Activated CD8-positive, alpha-beta T cell treated with anti-CD3 and anti-CD28 coated beads for 36 hours (primary cell): ENCODE measurements around the gene PAX6. TPM values are rescaled to one million over a fixed set of nuclear protein-coding genes. Genes with fewer than 3 reads are reported as not detected.

Experiments used
- ATAC-seq: fragments of 200-7000 bp; cut with Tn5 transposase; one replicate; pipeline ENCODE4 v1.10.0; 2021; ENCODE audit warnings: mild to moderate bottlenecking, moderate library complexity
- CTCF ChIA-PET: fragments of 350-600 bp; sonication (Branson Sonifier 250); formaldehyde crosslinking; loops from one replicate; lab custom pipeline; 2021; ENCODE audit warnings: antibody characterized with exemption; lab: Charles Lee
- POLR2A ChIA-PET: fragments of 350-600 bp; sonication (Branson Sonifier 250); formaldehyde crosslinking; loops from one replicate; lab custom pipeline; 2021; ENCODE audit warnings: antibody characterized with exemption; lab: Charles Lee
- DNase-seq: peaks from one replicate; pipeline ENCODE4 v3.0.0-alpha.2; 2020
- H3K27ac Mint-ChIP-seq: one replicate; pipeline ENCODE4 v1.8.0; 2021; ENCODE audit warnings: mild to moderate bottlenecking, mixed read lengths
- H3K27me3 Mint-ChIP-seq: one replicate; pipeline ENCODE4 v1.8.0; 2021; ENCODE audit warnings: mixed read lengths
- H3K36me3 Mint-ChIP-seq: one replicate; pipeline ENCODE4 v1.8.0; 2021; ENCODE audit warnings: low read depth, mixed read lengths
- H3K4me1 Mint-ChIP-seq: one replicate; pipeline ENCODE4 v1.8.0; 2021; ENCODE audit warnings: low read depth, mixed read lengths
- H3K4me3 Mint-ChIP-seq: one replicate; pipeline ENCODE4 v1.8.0; 2021; ENCODE audit warnings: mild to moderate bottlenecking, moderate library complexity, mixed read lengths
- H3K9me3 Mint-ChIP-seq: one replicate; pipeline ENCODE4 v1.8.0; 2021; ENCODE audit warnings: mixed read lengths
- intact Hi-C: fragments of 100-400 bp; cut with micrococcal nuclease; formaldehyde crosslinking; loops from one replicate; pipeline ENCODE4 v1.10.0; 2022
- total RNA-seq, 2 experiments: library from RNA; stranded (reverse); gene quantifications; one replicate each; pipeline ENCODE4 v1.2.3, GENCODE V29; 2021
- TF ChIP-seq, protein P1 (sequence below): fragments of 200-600 bp; IDR thresholded peaks from one replicate; pipeline ENCODE4 v1.8.0; 2022; ENCODE audit warnings: antibody characterized with exemption, mild to moderate bottlenecking

PAX6 gene
- total RNA-seq, 2 experiments from 2014 or later, result not detected

DNA sequence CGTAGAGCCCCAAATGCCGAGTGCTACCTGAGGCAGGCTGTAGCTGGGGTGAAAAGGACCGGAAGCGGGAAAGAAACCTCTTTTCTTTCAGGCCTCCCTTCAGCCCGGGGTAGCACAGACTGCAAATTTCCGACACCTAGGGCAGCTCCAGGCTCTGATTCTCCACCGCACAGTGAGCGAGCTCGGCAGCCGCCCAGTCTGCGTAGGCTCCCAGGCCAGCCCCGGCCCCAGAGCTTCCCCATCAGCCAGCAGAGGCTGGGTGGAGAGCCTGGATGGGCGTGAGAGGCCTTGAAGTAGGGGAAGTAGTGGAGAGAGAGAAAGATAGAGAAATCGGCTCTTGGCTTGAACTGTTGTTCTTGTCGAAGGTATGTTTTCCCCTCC is 9.3 kb upstream of the PAX6 start:
- no peak for DNase-seq

DNA sequence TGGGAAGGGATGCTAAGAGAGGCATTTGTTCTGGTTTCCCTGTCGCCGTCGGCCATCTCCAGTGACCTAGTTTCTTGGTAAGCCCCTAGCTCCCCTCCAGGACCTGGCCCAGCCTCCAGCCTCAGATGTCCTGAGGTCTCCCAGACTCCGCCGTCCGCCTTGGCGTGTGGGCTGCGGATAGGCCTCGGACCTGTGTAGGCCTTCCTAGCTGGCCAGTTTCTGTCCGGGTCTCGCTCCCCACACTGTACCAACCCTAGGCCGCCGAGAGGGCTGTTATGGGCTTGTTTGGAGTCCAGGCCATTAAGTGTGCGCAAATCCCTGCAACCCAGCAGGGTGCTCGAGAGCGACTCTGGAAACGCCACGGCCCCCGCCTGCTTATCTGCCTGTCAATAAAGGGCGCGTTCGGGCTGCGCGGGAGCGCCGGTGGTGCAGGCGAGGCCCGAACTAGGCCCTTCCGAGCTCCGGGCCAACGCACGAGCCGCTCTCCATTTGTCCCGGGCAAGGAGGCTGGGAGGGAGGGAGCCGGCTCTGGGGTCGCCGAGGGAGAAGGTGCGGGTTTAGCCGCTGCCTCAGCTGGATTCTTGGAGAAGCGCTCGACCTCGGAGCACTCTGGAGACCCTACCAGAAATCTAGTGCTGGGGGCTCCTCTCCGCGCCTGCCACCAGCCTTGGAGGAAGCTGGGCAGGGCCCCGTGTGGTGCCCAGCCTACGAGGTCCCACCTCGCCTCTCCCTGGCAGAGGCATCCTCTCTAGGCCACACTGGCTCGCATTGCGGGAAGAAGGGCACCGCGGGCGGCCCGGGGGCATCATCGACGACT is 8.7 kb upstream of the PAX6 start:
- ATAC-seq (no peak), DNase-seq (no peak)
- ChIA-PET CTCF (interaction anchor here (1.0 kb wide), 1 partner anchor 9 kb away, joined by 3 read pairs; no protein-coding TSS in a partner anchor), POLR2A (interaction anchor here (0.6 kb wide), 1 partner anchor 52 kb away, joined by 3 read pairs; no protein-coding TSS in a partner anchor)
- Mint-ChIP-seq H3K36me3 (no peaks in the 10 kb centered on the region), H3K4me3 (no peak overlapping the region), H3K4me1 (peaks cover 18% of the 10 kb centered on the region), H3K27me3 (peaks cover 74% of the 10 kb centered on the region), H3K9me3 (no peaks in the 10 kb centered on the region), H3K27ac (no peak overlapping the region)
- TF ChIP-seq, protein P1, sequence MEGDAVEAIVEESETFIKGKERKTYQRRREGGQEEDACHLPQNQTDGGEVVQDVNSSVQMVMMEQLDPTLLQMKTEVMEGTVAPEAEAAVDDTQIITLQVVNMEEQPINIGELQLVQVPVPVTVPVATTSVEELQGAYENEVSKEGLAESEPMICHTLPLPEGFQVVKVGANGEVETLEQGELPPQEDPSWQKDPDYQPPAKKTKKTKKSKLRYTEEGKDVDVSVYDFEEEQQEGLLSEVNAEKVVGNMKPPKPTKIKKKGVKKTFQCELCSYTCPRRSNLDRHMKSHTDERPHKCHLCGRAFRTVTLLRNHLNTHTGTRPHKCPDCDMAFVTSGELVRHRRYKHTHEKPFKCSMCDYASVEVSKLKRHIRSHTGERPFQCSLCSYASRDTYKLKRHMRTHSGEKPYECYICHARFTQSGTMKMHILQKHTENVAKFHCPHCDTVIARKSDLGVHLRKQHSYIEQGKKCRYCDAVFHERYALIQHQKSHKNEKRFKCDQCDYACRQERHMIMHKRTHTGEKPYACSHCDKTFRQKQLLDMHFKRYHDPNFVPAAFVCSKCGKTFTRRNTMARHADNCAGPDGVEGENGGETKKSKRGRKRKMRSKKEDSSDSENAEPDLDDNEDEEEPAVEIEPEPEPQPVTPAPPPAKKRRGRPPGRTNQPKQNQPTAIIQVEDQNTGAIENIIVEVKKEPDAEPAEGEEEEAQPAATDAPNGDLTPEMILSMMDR, result no peak
- intact Hi-C loops, result no loop called here

More for the DNA sequence above, 9.3 kb upstream of the PAX6 start:
- Mint-ChIP-seq H3K4me1 (peaks cover 14% of the 10 kb centered on the region), H3K9me3 (no peaks in the 10 kb centered on the region), H3K27ac (no peak overlapping the region), H3K27me3 (peaks cover 74% of the 10 kb centered on the region), H3K4me3 (no peak overlapping the region), H3K36me3 (no peaks in the 10 kb centered on the region)
- ATAC-seq, result no peak
- intact Hi-C loops, result no loop called here
- TF ChIP-seq, protein P1, result no peak
- CTCF ChIA-PET, result no interaction called here
- POLR2A ChIA-PET, result interaction anchor here (0.6 kb wide), 1 partner anchor 53 kb away, joined by 3 read pairs; no protein-coding TSS in a partner anchor

DNA sequence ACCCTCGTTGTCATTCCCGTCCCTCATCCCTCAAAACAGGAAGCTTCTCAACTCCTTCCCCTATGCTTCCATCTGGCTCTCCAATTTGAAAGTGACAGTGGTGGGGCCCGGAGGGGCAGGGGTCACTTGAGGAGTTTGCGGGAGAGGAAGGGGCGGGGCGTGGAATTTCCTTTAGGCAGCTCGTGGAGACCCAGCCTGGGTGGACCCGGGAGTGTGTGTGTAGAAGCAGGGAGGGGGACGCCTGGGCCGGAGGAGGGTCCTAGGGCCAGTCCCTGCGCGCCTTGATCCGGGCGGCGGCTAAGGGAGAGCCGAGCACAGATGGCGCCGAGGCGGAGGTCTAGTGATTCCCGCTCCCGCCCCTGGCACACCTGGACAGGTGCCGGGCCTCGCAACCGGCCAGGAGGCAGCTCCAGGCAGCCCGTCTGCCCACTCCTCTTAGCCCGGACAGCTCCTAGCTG is 7.8 kb upstream of the PAX6 start:
- POLR2A ChIA-PET, result no interaction called here
- H3K27ac Mint-ChIP-seq, result no peak overlapping the region
- peaks cover 72% of the 10 kb centered on the region for H3K27me3 Mint-ChIP-seq
- H3K4me3 Mint-ChIP-seq, result no peak overlapping the region
- CTCF ChIA-PET, result no interaction called here
- ATAC-seq, result no peak
- peak; percentile 1 for DNase-seq
- H3K4me1 Mint-ChIP-seq, result peaks cover 21% of the 10 kb centered on the region
- no peaks in the 10 kb centered on the region for H3K9me3 Mint-ChIP-seq
- TF ChIP-seq, protein P1, result no peak
- no peaks in the 10 kb centered on the region for H3K36me3 Mint-ChIP-seq
- intact Hi-C loops, result no loop called here

DNA sequence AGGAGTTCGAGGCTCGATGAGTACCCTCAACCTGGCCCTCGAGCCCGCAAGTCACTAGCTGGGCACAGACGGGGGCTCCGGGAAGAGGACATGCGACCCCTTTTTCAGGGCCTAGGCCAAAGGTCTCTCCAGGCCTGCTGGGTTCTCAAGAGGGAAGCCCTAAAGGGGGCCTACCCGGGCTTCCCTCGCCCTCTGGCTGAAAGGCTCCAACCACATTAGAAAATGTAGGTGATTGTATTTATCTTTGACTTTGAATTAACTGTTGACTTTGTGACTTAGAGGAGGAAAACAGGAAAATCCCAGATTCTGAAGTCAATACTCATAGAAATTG is 7.3 kb upstream of the PAX6 start:
- ChIA-PET POLR2A (no interaction called here), CTCF (no interaction called here)
- ATAC-seq, result no peak
- intact Hi-C loops, result no loop called here
- TF ChIP-seq, protein P1, result no peak
- H3K4me1 Mint-ChIP-seq, result peaks cover 26% of the 10 kb centered on the region
- H3K9me3 Mint-ChIP-seq, result no peaks in the 10 kb centered on the region
- no peak overlapping the region for H3K4me3 Mint-ChIP-seq
- H3K36me3 Mint-ChIP-seq, result no peaks in the 10 kb centered on the region
- peaks cover 73% of the 10 kb centered on the region for H3K27me3 Mint-ChIP-seq
- DNase-seq, result no peak
- no peak overlapping the region for H3K27ac Mint-ChIP-seq
